Fibroblast of the aortic adventitia (primary cell): Measurements from ENCODE around the gene GLCE. TPM values are rescaled to one million over a fixed set of nuclear protein-coding genes. Genes with fewer than 3 reads are reported as not detected.

Experiments used
- DNase-seq: peaks from one replicate; pipeline ENCODE4 v3.0.0-alpha.2; 2010; ENCODE audit warnings: low read depth
- H3K4me3 ChIP-seq: 2 replicates; pipeline ENCODE4 v1.5.1; 2011; ENCODE audit warnings: low read depth, mild to moderate bottlenecking, control low read depth, low read length, moderate library complexity
- total RNA-seq: library from RNA; depleted of rRNA; stranded (reverse); fragments of >200 nt; gene quantifications from 2 replicates; pipeline ENCODE4 v1.2.3, GENCODE V29; 2012; ENCODE audit warnings: low replicate concordance
- TF ChIP-seq, protein P1 (sequence below): IDR thresholded peaks from 2 replicates; pipeline ENCODE4 v1.5.1; 2011; ENCODE audit warnings: mild to moderate bottlenecking, low read length, control low read depth, inconsistent platforms; ENCODE audit not compliant: insufficient read depth

Gene GLCE
- total RNA-seq, 1 donor, result 24.4 TPM

GRCh38 chr15:69311319-69311721, 150.9 kb downstream of the GLCE start:
- no peak for DNase-seq
- TF ChIP-seq, protein P1, sequence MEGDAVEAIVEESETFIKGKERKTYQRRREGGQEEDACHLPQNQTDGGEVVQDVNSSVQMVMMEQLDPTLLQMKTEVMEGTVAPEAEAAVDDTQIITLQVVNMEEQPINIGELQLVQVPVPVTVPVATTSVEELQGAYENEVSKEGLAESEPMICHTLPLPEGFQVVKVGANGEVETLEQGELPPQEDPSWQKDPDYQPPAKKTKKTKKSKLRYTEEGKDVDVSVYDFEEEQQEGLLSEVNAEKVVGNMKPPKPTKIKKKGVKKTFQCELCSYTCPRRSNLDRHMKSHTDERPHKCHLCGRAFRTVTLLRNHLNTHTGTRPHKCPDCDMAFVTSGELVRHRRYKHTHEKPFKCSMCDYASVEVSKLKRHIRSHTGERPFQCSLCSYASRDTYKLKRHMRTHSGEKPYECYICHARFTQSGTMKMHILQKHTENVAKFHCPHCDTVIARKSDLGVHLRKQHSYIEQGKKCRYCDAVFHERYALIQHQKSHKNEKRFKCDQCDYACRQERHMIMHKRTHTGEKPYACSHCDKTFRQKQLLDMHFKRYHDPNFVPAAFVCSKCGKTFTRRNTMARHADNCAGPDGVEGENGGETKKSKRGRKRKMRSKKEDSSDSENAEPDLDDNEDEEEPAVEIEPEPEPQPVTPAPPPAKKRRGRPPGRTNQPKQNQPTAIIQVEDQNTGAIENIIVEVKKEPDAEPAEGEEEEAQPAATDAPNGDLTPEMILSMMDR, result no peak
- H3K4me3 ChIP-seq, result no peak overlapping the region

GRCh38 chr15:69313432-69314000, 153.1 kb downstream of the GLCE start:
- TF ChIP-seq, protein P1, result no peak
- no peak for DNase-seq
- H3K4me3 ChIP-seq, result no peak overlapping the region

GRCh38 chr15:69314131-69314530, 153.7 kb downstream of the GLCE start:
- TF ChIP-seq, protein P1, result no peak
- DNase-seq, result no peak
- no peak overlapping the region for H3K4me3 ChIP-seq

- H3K4me3 ChIP-seq, result no peak overlapping the region
- TF ChIP-seq, protein P1, result no peak
- DNase-seq, result no peak
Measured at GRCh38 chr15:69314736-69315135, 154.3 kb downstream of the GLCE start.

DNA sequence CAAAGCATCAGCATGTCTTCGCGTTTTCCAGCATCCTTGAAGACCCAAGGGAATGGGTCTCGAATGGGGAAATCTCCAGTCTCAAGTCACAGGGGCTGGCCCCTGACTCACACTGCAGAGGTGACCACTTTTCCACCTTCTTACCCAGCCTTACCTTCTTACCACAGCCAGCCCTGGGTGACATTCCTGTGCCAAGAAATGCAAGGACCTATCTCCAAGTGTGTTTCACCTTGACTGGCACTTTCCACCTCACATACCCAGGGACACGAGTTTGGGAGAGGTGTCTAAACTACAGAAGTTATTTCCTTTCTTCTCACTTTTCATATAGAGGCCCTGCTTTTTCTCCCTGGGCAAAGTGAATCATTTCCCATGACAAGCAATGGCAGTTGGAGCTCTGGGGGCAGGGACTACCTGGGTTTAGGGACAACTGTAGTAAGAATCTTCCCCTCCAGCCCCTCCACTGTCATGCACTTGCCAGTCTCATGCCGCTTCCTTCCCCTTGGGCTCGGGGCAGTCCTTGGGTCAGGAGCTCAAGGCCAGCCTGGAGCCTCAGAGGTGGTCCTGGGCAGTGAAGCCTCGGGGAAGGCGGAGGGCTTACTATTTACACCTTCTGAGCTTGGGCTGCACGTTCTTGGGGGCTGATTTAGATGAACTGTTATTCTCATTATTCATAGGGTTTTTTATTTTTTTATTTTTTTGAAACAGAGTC, 155.1 kb downstream of the GLCE start:
- TF ChIP-seq, protein P1, result no peak
- no peak overlapping the region for H3K4me3 ChIP-seq
- no peak for DNase-seq

DNA sequence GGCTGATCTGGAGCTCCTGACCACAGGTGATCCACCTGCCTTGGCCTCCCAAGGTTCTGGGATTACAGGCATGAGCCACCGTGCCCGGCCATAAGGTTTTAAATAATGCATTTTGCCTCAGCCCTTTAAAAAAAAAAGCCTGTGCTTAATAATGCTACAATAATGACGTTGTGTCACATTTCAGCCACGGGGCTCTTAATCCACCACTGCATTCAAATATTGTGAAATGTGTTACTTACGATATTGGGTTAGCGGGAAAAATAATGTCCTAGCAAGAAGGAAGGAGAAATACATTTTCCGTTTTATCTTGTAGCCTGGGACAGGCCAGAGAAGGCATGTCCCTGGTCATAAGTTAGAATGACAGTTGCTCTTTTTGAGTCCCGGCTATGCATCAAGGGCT, 155.9 kb downstream of the GLCE start:
- no peak for DNase-seq
- TF ChIP-seq, protein P1, result no peak

More for the DNA sequence above, 155.9 kb downstream of the GLCE start:
- H3K4me3 ChIP-seq, result no peak overlapping the region
